ENCODE results near the gene GAL3ST2. TPM values are rescaled to one million over a fixed set of nuclear protein-coding genes. Genes with fewer than 3 reads are reported as not detected.
"Not testable (repeated sequence)": the region's sequence is repeated elsewhere in the genome, so short reads cannot be mapped to it uniquely, and the experiment has no call there.

GAL3ST2 gene
- total and polyA plus RNA-seq, 9 donors, result 0.09 to 0.43 (median 0.25) TPM; not detected in 4

DNA sequence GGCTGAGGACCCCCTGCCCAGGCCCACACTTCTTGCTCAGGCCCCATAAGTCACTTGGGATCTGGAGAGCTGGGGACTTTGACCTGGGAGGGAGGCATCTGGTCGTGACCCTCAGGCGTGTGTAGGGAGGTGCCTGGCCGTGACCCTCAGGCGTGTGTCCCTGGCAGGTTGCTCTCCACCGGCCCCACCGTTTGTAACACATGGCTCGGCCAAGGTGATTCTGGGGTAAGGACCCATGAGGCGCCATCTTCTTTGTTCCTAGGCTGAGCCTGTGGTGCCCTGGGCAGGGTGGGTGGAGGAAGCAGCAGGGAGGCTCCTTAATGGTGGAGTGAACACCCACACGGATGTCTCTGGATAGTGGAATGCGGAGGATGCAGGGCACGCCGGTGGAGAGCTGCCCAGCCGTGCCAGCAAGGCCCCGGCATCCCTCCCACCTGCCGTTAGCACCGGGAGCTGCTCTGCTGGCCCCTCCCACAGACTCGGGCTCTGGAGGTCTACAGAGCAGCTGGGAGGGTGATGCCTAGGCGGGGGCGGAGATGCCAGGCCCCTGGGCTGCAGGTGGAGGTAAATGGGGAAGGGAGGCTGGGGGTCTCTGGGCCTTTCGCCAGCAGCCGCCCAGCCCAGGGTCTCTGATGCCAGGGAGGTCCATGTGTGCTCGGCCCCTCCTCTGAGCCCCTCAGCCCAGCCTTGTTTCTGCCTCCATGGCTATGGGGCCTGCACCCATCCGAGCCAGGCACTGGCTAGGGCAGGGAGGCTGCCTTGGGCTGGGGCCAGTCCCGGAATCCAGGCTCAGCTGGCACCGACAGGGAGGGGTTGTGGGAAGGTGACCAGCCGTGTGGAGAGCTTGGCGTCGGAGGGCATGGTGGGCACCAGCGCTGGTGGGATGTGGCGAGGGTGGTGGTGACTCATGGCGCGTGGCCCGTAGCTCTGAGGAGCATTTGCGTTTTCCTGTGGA is 1.1 kb upstream of the GAL3ST2 start:
- no peak overlapping the region for H3K27ac ChIP-seq (ENCODE audit: low read length)
- H3K27me3 ChIP-seq (ENCODE audit: control insufficient read depth, insufficient read depth, low read length), result peaks cover 16% of the 10 kb centered on the region
- no peaks in the 10 kb centered on the region for H3K9me3 ChIP-seq (replicated peaks; ENCODE audit: control insufficient read depth, low read depth, low read length)
- WGBS (ENCODE audit: insufficient coverage), result 76% methylated on average over 16 of the region's 34 CpGs
- H3K36me3 ChIP-seq (ENCODE audit: control insufficient read depth, insufficient read depth, low read length), result no peaks in the 10 kb centered on the region
- peaks cover 24% of the 10 kb centered on the region for H3K4me1 ChIP-seq (ENCODE audit: control insufficient read depth, insufficient read depth, low read length)
- DNase-seq, result no peak
- H3K4me3 ChIP-seq (ENCODE audit: low read length), result no peak overlapping the region

DNA sequence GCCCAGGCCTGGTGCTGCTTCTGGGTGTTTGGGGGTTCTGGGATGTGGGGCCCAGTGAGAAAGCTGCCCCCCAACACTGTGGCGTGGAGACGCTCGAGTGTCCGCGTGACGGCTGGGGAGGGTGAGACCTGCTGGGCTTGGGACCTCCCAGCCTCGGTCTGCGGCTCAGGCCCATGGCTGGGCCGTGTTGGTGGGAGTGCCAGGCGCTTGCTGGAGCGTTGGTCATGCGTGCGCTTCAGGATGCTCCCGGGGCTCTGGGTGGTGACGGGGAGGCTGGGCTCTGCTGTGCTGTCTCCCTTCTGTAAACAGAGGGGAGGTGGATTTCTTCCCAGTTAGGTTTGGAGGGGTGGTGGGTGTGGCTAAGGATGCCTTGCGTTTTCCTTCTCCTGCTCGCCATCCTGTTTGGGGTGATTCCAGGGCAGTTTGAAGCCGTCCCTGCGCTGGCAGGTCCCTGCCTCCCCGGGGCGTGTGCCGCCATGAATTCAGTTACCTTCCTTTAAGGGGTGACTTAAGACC is 606 bp downstream of the GAL3ST2 start:
- Histone ChIP-seq H3K27ac (ENCODE audit: low read length) (no peak overlapping the region), H3K27me3 (ENCODE audit: control insufficient read depth, insufficient read depth, low read length) (peaks cover 11% of the 10 kb centered on the region), H3K4me3 (ENCODE audit: low read length) (no peak overlapping the region), H3K4me1 (ENCODE audit: control insufficient read depth, insufficient read depth, low read length) (peaks cover 9% of the 10 kb centered on the region), H3K9me3 (replicated peaks; ENCODE audit: control insufficient read depth, low read depth, low read length) (peaks cover 2% of the 10 kb centered on the region), H3K36me3 (ENCODE audit: control insufficient read depth, insufficient read depth, low read length) (no peaks in the 10 kb centered on the region)
- DNase-seq, result no peak
- WGBS (ENCODE audit: insufficient coverage), result 71% methylated on average over 18 of the region's 22 CpGs

DNA sequence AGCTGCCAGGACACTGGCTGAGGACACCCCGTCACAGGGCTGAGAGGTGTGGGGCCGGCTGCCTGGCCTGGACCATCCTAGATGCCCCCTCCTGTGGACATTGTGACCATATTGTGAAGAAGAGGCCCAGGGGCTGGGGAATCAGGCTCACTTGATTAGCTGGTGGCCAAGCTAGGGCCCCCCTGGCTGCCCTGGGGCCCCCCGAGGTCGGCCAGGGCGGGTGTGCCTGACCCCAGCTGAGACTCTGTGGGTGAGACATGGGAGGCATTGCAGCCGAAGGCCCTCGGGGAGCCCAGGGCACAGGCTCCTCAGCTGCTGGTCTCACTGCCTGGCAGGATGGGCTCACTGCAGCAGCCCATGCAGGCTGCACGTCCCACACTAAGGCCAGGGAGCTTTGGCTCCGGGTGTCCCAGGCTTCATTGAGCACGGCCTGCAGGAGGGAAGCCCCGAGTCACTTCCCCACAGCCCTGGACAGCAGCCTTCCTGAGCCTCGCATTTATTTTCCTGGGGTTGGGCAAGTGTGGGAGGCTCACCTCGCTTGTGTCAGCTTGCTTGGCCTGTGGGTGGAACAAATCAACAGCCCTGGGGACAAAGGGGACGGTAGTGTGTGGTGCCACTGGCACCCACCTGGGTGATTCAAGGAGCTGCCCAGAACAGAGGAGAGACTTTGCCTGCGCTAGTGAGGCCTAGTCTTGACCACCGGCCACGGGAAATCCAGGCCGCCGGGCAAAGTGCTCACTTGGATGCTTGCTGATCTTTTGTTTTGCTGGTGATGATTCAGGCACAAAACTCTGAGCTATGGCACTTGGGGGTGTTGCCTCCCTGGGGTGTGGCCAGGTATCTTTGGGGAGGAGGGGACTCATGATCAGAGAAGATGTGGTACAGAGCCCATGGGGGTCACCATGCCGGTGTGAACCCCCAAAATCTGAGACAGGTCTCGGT is 1.3 kb downstream of the GAL3ST2 start:
- DNase-seq, result no peak
- Histone ChIP-seq H3K27me3 (ENCODE audit: control insufficient read depth, insufficient read depth, low read length) (peaks cover 7% of the 10 kb centered on the region), H3K27ac (ENCODE audit: low read length) (no peak overlapping the region), H3K4me1 (ENCODE audit: control insufficient read depth, insufficient read depth, low read length) (peaks cover 9% of the 10 kb centered on the region), H3K9me3 (replicated peaks; ENCODE audit: control insufficient read depth, low read depth, low read length) (peaks cover 2% of the 10 kb centered on the region), H3K4me3 (ENCODE audit: low read length) (no peak overlapping the region), H3K36me3 (ENCODE audit: control insufficient read depth, insufficient read depth, low read length) (no peaks in the 10 kb centered on the region)
- WGBS (ENCODE audit: insufficient coverage), result 70% methylated on average over 19 of the region's 21 CpGs

DNA sequence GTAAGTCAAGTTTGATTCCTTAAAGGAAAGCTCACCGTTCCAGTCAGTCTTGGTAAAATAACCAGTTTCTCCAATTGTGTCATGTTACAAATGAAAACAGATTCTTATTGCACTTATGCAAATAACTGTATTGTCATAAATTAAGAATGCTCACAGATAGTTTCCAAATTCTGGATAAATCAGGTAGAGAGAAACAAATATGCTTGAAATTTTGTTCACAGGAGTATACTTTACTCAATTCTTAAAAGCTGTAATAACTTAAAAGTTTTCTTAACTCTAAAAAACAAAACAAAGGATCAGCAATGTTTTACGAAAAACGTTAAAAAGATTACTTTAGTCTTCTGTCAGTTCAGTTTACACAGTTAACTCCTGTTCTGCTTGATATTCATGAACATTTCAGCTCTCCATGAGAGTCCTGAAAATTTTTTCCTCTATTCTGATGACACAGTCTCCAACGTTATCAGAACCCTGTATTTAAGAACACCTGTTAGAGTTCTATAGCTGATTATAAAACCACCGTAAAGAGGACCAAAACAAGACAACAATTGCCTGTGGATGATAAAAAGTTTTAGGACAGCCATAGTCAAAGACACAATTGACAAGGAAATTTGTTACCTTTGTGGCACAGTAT is 4.4 kb downstream of the GAL3ST2 start:
- Histone ChIP-seq H3K27ac (ENCODE audit: low read length) (no peak overlapping the region), H3K4me3 (ENCODE audit: low read length) (no peak overlapping the region), H3K4me1 (ENCODE audit: control insufficient read depth, insufficient read depth, low read length) (no peaks in the 10 kb centered on the region), H3K36me3 (ENCODE audit: control insufficient read depth, insufficient read depth, low read length) (no peaks in the 10 kb centered on the region), H3K9me3 (replicated peaks; ENCODE audit: control insufficient read depth, low read depth, low read length) (peaks cover 2% of the 10 kb centered on the region), H3K27me3 (ENCODE audit: control insufficient read depth, insufficient read depth, low read length) (no peaks in the 10 kb centered on the region)
- WGBS (ENCODE audit: insufficient coverage), result no CpG with 5 or more reads among the region's 5 CpGs
- DNase-seq, result no peak

DNA sequence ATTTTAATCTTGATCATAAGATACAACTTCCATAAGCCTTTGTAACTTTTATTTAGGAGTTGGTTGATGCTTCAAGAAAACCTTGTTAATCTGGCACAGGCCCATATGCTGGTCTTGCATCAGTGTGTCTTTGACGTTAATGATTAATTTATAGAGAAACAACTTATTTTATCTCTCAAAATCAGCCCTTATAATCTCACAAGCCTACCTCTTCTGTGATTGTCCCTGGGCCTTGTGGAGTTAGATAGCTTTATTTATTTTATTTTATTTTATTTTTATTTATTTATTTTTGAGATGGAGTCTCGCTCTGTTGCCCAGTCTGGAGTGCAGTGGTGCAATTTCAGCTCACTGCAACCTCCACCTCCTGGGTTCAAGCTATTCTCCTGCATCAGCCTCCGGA is 5.4 kb downstream of the GAL3ST2 start:
- not testable (repeated sequence) for H3K27me3 ChIP-seq (ENCODE audit: control insufficient read depth, insufficient read depth, low read length); H3K4me3 ChIP-seq (ENCODE audit: low read length); H3K36me3 ChIP-seq (ENCODE audit: control insufficient read depth, insufficient read depth, low read length); H3K9me3 ChIP-seq (replicated peaks; ENCODE audit: control insufficient read depth, low read depth, low read length); DNase-seq; H3K4me1 ChIP-seq (ENCODE audit: control insufficient read depth, insufficient read depth, low read length); H3K27ac ChIP-seq (ENCODE audit: low read length)
- WGBS (ENCODE audit: insufficient coverage), result no CpG with 5 or more reads among the region's 3 CpGs

DNA sequence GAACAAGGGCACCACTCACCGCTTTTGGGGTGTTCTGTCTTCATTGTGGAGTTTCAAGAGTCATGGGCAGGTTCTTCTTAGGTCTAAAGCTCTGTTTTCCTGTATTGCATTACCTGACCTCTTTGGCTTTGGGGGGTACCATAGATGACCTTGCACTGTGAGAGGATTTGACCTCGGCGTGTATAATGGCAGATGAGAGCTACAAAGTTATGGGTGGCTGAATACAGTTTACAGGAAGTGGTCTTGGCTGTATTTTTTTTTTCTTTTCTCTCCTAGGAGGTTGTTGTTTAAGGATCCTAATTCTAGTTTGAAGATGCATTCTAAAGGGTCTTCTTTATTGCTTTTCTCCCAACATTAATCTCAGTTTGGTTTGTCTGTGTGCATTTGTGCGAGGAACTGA is 11.5 kb downstream of the GAL3ST2 start:
- no peak for DNase-seq
- Histone ChIP-seq H3K9me3 (replicated peaks; ENCODE audit: control insufficient read depth, low read depth, low read length) (no peaks in the 10 kb centered on the region), H3K36me3 (ENCODE audit: control insufficient read depth, insufficient read depth, low read length) (no peaks in the 10 kb centered on the region), H3K4me1 (ENCODE audit: control insufficient read depth, insufficient read depth, low read length) (no peaks in the 10 kb centered on the region), H3K27me3 (ENCODE audit: control insufficient read depth, insufficient read depth, low read length) (no peaks in the 10 kb centered on the region), H3K4me3 (ENCODE audit: low read length) (no peak overlapping the region), H3K27ac (ENCODE audit: low read length) (no peak overlapping the region)
- WGBS (ENCODE audit: insufficient coverage), result no CpG with 5 or more reads among the region's 4 CpGs

DNA sequence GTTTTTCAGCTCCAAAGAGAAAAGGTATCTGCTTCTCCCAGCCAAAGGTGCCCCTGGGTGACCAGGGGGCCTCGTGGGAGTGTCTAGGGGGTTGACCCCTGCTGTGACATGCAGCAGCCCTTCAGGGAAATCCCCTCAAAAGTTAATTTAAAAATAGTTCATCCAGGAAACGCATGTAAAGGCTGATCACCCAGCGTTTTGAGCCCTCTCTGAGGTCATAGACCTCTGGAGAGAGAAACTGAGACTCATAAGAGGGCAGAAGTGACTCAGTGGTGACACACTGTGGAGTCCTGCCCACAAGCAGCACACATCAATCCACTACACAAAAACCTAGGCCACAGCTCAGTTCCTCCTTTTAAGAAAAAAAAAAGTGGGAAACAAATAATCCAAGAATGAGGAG is 11.9 kb downstream of the GAL3ST2 start:
- Histone ChIP-seq H3K36me3 (ENCODE audit: control insufficient read depth, insufficient read depth, low read length) (no peaks in the 10 kb centered on the region), H3K9me3 (replicated peaks; ENCODE audit: control insufficient read depth, low read depth, low read length) (no peaks in the 10 kb centered on the region), H3K27me3 (ENCODE audit: control insufficient read depth, insufficient read depth, low read length) (no peaks in the 10 kb centered on the region), H3K4me3 (ENCODE audit: low read length) (no peak overlapping the region), H3K27ac (ENCODE audit: low read length) (no peak overlapping the region), H3K4me1 (ENCODE audit: control insufficient read depth, insufficient read depth, low read length) (no peaks in the 10 kb centered on the region)
- 33% methylated on average over 1 of the region's 3 CpGs for WGBS (ENCODE audit: insufficient coverage)
- DNase-seq, result no peak

DNA sequence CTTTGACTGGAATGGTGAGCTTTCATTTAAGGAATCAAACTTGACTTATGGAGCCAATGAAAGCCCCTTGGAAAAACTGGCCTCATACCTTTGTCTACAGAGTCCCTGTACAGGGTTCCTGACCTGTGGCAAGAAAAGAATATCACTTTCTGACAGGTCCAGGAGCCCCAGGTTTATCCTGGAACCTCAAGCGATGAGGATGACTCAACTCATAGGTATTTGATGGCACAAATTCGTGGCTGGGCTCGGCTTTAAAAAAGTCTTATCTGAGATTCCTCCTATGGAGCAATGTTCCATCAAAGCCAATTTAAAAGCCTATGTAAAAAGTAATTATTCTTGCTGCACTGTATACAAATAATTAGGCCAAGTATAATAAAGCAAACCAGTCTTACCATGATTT is 14.8 kb downstream of the GAL3ST2 start:
- not testable (repeated sequence) for H3K36me3 ChIP-seq (ENCODE audit: control insufficient read depth, insufficient read depth, low read length); H3K9me3 ChIP-seq (replicated peaks; ENCODE audit: control insufficient read depth, low read depth, low read length); DNase-seq; H3K4me1 ChIP-seq (ENCODE audit: control insufficient read depth, insufficient read depth, low read length); H3K27ac ChIP-seq (ENCODE audit: low read length); H3K27me3 ChIP-seq (ENCODE audit: control insufficient read depth, insufficient read depth, low read length); H3K4me3 ChIP-seq (ENCODE audit: low read length)
- WGBS (ENCODE audit: insufficient coverage), result no CpG with 5 or more reads among the region's 3 CpGs

DNA sequence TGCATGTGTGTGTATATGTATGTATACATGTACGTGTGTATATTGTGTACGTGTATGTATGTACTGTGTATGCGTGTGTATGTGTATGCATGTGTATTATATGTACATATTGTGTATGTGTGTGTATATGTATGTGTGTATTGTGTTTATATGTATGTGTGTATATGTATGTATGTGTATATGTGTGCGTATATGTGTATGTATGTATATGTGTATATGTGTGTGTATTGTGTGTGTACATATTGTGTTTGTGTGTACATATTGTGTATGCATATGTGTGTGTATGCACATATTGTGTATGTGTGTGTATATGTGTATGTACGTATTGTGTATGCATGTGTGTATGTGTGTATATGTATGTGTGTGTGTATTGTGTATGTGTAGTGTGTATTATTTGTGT is 16.8 kb downstream of the GAL3ST2 start:
- Histone ChIP-seq H3K27me3 (ENCODE audit: control insufficient read depth, insufficient read depth, low read length) (peaks cover 5% of the 10 kb centered on the region), H3K27ac (ENCODE audit: low read length) (no peak overlapping the region), H3K36me3 (ENCODE audit: control insufficient read depth, insufficient read depth, low read length) (no peaks in the 10 kb centered on the region), H3K4me1 (ENCODE audit: control insufficient read depth, insufficient read depth, low read length) (peaks cover 9% of the 10 kb centered on the region), H3K9me3 (replicated peaks; ENCODE audit: control insufficient read depth, low read depth, low read length) (no peaks in the 10 kb centered on the region), H3K4me3 (ENCODE audit: low read length) (no peak overlapping the region)
- 97% methylated on average over 4 of the region's 5 CpGs for WGBS (ENCODE audit: insufficient coverage)
- no peak for DNase-seq
